ENCODE measurements around the gene ACAA1.

ACAA1 gene

DNA sequence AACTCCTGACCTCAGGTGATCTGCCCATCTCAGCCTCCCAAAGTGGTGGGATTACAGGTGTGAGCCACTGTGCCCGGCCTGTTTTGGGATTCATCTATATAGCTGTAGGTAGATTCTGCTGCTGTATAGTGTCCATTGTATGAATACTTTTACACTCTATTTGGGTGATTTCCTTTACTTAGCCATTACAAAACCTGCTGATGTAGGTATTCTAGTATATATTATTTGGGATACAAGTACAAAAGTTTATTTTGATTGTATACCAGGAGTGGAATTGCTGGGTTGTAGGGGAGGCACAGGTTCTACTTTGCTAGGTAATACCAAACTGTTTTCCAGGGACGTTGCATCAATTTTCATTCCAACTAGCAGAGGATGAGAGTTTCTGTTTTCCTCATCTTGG, 18.9 kb upstream of the ACAA1 start:
- no peak overlapping the region for H3K27ac Mint-ChIP-seq
- H3K9me3 Mint-ChIP-seq: no peaks in the 10 kb centered on the region
- no peak for TF ChIP-seq CTCF (IDR thresholded peaks at IDR 0.05)
- no peaks in the 10 kb centered on the region for H3K36me3 Mint-ChIP-seq (ENCODE audit: low read depth)
- DNase-seq: no peak
- H3K4me3 Mint-ChIP-seq: no peak overlapping the region
- no peaks in the 10 kb centered on the region for H3K4me1 Mint-ChIP-seq
- peaks cover 9% of the 10 kb centered on the region for H3K27me3 Mint-ChIP-seq (ENCODE audit: low read depth, poor library complexity)

DNA sequence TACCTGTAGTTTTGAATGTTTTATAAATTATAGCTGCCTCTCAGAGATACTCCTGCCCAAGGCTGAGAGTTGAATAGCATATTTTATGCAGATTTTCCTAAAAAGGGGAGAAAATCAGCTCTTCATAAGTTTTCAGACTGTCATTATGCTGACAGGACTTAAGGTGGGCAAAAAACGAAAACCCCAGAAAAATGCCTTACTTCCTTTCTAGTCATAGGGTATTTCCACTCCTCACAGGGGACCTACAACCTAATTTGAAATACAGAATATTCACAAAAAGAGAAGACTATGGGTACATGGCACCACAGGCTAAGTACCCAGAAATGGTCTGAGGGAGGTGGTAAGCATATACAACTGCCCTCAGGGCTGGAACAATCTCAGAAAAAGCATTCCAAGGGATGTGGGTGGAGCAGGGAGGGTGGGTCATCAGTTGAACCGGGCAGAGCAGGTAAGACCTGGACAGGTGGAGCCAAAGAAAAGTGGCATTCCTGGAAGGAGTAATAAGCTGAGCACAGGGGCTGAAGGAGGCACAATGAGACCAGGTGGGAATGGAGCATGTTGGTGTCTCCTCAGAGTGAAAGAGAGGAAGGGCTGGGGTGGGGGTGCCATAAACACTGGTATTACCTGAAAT, 17.8 kb upstream of the ACAA1 start:
- H3K4me3 Mint-ChIP-seq: no peak overlapping the region
- peaks cover 7% of the 10 kb centered on the region for H3K27me3 Mint-ChIP-seq (ENCODE audit: low read depth, poor library complexity)
- no peak for TF ChIP-seq CTCF (IDR thresholded peaks at IDR 0.05)
- H3K9me3 Mint-ChIP-seq: no peaks in the 10 kb centered on the region
- no peak overlapping the region for H3K27ac Mint-ChIP-seq
- no peaks in the 10 kb centered on the region for H3K4me1 Mint-ChIP-seq
- no peaks in the 10 kb centered on the region for H3K36me3 Mint-ChIP-seq (ENCODE audit: low read depth)
- DNase-seq: no peak

DNA sequence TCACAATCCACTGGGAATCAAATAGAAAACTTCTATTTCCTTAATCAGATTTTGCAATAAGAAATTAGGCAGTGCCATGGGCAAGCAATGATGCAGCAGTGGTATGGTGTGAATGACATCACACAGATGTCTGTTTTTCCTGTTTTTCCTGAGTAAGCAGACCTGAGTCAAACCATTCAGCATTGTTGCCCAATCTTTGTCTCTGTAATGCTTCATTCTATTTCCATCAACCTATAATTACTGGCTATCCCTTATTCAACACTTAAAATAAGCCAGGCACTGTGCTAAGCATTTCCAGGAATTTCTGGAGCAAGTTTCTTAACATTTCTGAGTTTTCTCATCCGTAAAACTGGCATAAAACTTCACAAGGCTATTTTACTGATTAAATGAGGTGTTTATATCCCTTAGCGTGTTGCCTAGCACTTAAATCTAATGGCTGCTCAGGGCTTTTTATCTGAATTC, 17.1 kb upstream of the ACAA1 start:
- Mint-ChIP-seq H3K9me3 (no peaks in the 10 kb centered on the region), H3K4me1 (no peaks in the 10 kb centered on the region), H3K27me3 (ENCODE audit: low read depth, poor library complexity) (peaks cover 9% of the 10 kb centered on the region), H3K27ac (no peak overlapping the region), H3K36me3 (ENCODE audit: low read depth) (no peaks in the 10 kb centered on the region), H3K4me3 (no peak overlapping the region)
- DNase-seq: no peak
- no peak for TF ChIP-seq CTCF (IDR thresholded peaks at IDR 0.05)

GRCh38 chr3:38153221-38153620, 16.3 kb upstream of the ACAA1 start:
- H3K4me3 Mint-ChIP-seq: no peak overlapping the region
- no peaks in the 10 kb centered on the region for H3K9me3 Mint-ChIP-seq
- H3K27ac Mint-ChIP-seq: no peak overlapping the region
- H3K4me1 Mint-ChIP-seq: no peaks in the 10 kb centered on the region
- H3K36me3 Mint-ChIP-seq (ENCODE audit: low read depth): no peaks in the 10 kb centered on the region
- TF ChIP-seq CTCF (IDR thresholded peaks at IDR 0.05): no peak
- no peak for DNase-seq
- H3K27me3 Mint-ChIP-seq (ENCODE audit: low read depth, poor library complexity): peaks cover 9% of the 10 kb centered on the region

GRCh38 chr3:38152609-38153008, 15.7 kb upstream of the ACAA1 start:
- no peak overlapping the region for H3K27ac Mint-ChIP-seq
- DNase-seq: no peak
- H3K9me3 Mint-ChIP-seq: peaks cover 5% of the 10 kb centered on the region

More at GRCh38 chr3:38152609-38153008, 15.7 kb upstream of the ACAA1 start:
- TF ChIP-seq CTCF (IDR thresholded peaks at IDR 0.05): no peak
- H3K36me3 Mint-ChIP-seq (ENCODE audit: low read depth): no peaks in the 10 kb centered on the region
- H3K4me3 Mint-ChIP-seq: no peak overlapping the region
- H3K27me3 Mint-ChIP-seq (ENCODE audit: low read depth, poor library complexity): peaks cover 9% of the 10 kb centered on the region
- no peaks in the 10 kb centered on the region for H3K4me1 Mint-ChIP-seq

All from nephron progenitor cell (in vitro differentiated cells).